HG03095 (cell line): ENCODE data around the gene MBD3L5.
A peak's percentile ranks its signal among the peaks of the same experiment; 100 is the strongest.
"Not testable (repeated sequence)": the region's sequence is repeated elsewhere in the genome, so short reads cannot be mapped to it uniquely, and the experiment has no call there.

Experiments used
- ATAC-seq: cut with Tn5 transposase; IDR thresholded peaks from one replicate; pipeline ENCODE4 v1.9.1; 2021; ENCODE audit warnings: moderate library complexity; ENCODE audit not compliant: unreplicated experiment

Gene MBD3L5

DNA sequence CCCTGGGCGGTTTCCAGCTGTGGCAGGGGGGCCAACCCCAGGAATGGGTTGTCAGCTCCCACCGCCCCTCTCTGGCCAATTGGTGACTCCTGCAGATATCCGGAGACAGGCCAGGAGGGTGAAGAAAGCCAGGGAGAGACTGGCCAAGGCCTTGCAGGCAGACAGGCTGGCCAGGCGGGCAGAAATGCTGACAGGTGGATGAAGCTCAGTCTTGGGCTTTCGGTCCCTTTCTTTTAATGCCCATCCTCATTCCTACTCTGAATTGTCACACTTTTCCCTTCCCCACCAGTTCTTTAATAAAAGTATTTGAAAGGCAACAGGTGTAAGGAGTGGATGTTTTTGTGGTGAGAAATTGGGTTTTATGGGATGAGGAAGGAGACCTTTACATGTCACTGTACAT is 21.0 kb downstream of the MBD3L5 start:
- ATAC-seq, result not testable (repeated sequence)

GRCh38 chr19:7052896-7053295 is 22.5 kb downstream of the MBD3L5 start:
- not testable (repeated sequence) for ATAC-seq

GRCh38 chr19:7054635-7055368 is 24.4 kb downstream of the MBD3L5 start:
- not testable (repeated sequence) for ATAC-seq

DNA sequence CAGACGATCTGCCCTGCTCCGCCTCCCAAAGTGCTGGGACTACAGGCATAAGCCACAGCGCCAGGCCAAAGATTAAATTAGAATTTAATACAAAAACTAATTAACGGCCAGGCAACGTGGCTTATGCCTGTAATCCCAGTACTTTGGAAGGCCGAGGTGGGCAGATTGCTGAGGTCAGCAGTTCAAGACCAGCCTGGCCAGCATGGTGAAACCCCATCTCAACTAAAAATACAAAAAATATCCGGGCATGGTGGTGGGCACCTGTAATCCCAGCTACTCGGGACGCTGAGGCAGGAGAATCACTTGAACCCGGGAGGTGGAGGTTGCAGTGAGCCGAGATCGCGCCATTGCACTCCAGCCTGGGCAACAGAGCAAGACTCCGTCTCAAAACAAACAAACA is 25.3 kb downstream of the MBD3L5 start:
- not testable (repeated sequence) for ATAC-seq

DNA sequence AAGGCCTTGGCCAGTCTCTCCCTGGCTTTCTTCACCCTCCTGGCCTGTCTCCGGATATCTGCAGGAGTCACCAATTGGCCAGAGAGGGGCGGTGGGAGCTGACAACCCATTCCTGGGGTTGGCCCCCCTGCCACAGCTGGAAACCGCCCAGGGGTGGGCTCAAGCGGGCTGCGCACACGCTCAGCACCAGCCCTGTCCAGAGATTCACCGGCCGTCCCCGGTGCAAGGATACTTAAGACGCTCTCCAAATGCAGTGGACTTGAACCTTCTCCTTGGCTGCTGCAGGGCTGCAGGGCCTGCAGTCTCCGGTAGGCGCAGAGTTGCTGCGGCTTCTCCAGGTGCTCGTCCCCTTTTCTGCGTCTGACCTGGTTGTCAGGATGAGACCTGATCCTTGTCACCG is 26.0 kb downstream of the MBD3L5 start:
- ATAC-seq, result not testable (repeated sequence)

DNA sequence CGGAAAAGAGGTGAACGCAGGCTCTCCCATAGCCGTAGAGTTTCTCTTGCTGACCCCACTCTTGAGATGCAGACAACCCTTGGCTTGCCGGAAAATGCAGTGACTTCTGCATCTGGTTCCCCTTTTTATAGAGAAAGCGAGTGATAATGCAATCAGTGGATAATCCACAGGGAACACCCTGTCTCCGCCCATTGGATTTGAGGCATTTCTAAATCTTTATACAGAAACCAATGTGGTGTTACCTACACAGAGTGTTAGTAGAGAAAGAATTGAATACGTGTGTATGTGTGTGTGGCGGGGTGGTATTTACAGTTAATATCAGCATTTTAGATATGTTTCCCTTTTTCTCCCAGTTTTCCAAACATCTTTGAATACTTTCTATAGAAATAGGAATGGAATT is 28.2 kb downstream of the MBD3L5 start, which contains the start of gene MBD3L3:
MBD3L3 (minus strand) TSS at position 101 of the 400 bp plus-strand sequence; CDS start at position 30, 71 bp downstream.
- not testable (repeated sequence) for ATAC-seq

DNA sequence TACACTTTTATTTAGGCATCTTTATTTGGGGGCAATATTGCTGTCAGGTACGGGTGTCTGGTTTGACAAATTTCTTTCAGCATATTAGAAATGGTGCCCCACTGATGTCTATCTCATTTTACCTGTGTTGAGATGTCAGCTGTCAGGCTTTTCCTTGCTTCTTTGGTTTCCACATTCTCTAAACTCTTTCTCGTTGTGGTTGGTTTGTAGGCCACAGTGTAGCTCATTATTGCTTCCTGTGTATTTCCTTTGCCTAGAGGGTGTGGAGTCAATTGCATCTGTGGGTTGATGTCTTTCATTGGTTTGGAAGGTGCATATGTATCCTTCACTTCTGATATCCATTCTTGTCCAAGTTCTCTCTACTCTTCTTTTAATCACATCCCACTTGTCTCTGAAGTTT is 29.6 kb downstream of the MBD3L5 start:
- not testable (repeated sequence) for ATAC-seq

DNA sequence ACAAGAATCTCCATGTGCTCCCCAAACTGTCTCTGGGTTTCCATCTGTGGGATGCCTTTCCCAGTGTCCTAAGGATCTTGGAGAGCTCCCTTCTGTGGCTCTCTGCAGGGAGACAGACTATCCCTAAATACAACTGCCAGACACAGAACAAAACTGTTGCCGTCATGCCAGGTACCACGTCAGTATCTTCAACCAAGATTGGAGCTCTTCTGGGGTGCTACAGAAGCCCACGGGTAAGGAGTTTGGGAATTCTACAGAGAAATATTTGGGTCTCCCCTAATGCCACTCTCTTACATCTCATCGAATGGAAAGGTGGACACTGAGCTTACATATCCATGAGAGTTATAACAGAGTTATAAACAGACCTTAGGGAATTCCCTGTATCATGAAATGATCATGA is 33.0 kb downstream of the MBD3L5 start:
- ATAC-seq, result no peak

DNA sequence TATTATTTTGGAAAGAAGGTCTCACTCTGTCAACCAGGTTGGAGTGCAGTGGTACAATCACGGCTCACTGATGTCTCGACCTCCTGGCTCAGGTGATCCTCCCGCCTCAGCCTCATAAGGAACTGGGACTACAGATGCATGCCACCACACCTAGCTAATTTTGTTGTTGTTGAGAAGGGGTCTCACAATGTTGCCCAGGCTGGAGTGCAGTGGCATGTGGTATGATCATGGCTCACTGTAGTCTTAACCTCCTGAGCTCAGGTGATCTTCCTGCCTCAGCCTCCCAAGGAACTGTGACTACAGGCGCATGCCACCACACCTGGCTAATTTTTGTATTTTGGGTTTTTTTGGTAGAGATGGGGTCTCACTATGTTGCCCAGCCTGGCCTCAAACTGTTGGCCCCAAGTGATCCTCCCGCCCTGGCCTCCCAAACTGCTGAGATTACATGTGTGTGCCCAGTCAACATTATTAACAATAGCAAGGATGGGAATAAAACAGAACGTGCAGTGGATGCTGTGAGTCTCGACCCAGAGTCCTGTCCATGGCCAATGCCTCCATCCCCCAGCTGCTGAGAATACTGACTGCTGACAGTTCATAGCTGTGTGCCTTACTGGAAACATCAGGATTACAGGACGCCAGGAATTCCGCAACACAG is 33.5 kb downstream of the MBD3L5 start:
- ATAC-seq, result no peak

GRCh38 chr19:7067122-7067521 is 36.7 kb downstream of the MBD3L5 start:
- ATAC-seq, result not testable (repeated sequence)

DNA sequence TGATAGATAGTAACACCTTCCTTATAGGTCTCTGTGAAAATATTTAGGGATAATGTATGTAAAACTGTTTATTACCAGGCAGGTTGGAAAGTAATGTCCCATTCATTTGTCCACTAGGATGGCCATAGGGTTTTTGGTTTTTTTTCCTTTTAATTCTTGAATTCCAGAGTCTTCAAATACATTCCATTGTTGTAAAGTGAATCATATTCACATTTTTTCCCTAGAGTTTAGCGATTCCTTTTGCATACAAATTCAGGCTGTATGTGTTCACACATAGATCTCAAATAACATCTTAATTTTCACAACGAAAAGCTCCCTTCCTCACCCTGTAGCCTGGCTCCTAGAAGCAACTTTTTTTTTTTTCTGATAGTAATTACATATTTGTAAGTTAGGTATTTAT is 37.3 kb downstream of the MBD3L5 start:
- no peak for ATAC-seq

GRCh38 chr19:7068599-7068998 is 38.2 kb downstream of the MBD3L5 start:
- no peak for ATAC-seq

DNA sequence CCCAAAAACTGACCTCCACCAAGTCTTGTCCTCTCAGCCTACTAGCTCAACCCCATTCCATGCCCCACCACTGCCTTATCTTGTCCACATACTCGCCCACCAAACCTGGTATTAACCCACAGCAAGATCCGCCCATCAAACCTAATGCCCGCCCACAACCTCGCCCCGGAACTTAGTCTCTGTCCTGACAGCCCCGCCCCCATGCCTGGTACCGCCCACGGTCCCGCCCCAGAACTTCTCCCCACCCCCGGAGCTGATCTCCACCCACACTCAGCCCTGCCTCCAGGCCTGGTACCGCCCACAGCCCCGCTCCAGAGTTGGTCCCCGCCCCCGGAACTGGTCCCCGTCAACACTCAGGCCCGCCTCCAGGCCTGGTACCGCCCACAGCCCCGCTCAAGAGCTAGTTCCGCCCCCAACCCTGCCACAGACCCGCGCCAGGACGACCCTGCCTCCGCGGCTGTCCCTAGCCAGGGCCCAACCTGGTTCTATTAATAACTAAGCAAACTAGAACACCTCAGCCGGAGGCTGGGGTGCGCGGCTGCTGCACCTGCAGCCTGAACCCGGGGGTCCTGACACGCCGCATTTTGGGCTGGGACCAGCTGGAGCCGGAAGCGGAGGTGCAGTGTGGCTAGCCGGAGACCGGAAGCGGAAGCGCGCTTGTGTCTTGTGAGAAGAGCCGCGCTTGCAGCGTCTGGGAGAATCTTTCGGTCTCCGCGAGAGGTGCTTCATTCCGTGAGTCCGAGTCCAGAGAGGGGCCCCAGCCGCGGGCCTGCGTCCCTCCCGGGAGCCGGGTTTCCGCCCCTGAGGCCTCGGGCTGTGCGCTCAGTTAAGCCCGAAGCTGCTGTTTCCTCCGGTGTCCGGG is 38.9 kb downstream of the MBD3L5 start, which contains the start of gene ZNF557:
ZNF557 (plus strand) TSS at position 662 of the 862 bp plus-strand sequence. CDS start 5,372 bp downstream, outside the sequence.
- peak; percentile 87 for ATAC-seq

DNA sequence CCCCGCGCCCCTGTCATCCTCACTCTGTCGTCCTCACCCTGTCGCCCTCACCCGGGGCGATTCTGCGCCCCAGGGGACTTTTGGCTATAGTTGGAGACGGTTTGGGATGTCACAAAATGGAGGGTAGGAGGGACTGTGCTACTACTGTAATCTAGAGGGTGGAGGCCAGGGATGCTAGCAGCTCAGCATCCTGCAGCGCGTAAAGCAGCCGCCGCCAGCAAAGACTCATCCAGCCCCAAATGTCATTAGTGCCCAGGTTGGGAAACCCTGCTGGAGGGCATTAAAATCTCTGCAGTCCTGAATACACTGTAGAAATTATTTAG is 39.5 kb downstream of the MBD3L5 start:
- ATAC-seq, result no peak

- ATAC-seq, result no peak
Observed at GRCh38 chr19:7072541-7072940, 42.2 kb downstream of the MBD3L5 start.

DNA sequence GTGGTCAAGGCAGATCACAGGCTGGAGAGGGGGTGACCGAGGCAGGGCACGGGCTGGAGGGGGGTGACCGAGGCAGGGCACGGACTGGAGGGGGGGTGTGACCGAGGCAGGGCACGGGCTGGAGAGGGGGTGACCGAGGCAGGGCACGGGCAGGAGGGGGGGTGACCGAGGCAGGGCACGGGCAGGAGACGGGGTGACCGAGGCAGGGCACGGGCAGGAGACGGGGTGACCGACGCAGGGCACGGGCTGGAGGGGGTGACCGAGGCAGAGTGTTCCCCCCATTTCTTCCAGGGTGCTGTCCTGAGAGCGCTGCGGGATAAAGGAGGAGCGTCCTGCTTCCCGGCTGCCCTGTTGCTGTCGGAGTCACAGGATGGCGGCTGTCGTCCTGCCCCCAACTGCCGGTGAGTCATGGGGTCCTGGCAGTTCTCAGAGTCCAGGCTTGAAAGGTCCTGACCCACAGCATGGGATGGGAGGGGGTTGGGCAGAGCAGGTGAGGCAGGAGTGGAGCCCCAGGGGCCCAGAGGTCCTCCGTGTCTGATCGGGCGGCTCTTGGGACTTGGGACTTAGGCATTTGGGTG is 44.4 kb downstream of the MBD3L5 start:
- ATAC-seq, result no peak

DNA sequence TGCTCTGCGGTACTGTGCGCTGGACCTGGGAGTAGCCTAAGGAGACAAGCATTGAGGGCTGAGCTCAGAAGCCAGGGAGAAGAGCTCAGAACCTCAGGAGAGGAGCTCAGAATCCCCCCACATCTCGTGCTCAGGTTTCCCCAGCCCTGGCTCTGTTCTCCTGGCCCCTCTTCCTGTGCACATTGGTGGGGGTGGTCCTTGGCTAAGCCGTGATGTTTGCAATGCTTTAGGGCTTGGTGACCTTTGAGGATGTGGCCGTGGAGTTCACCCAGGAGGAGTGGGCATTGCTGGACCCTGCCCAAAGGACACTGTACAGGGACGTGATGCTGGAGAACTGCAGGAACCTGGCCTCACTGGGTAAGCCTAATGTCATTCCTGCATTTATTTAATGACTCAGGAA is 45.8 kb downstream of the MBD3L5 start:
- no peak for ATAC-seq

GRCh38 chr19:7078008-7078407 is 47.6 kb downstream of the MBD3L5 start:
- ATAC-seq, result no peak
